Measurements from ENCODE around the gene MAN2B2. TPM values are rescaled to one million over a fixed set of nuclear protein-coding genes. Genes with fewer than 3 reads are reported as not detected.

Gene MAN2B2
- total RNA-seq, 1 donor from 2014 or later, result 19.0 TPM

GRCh38 chr4:6594826-6595355 is 19.9 kb downstream of the MAN2B2 start:
- no peak for DNase-seq (ENCODE audit: low spot score)

- no peak for DNase-seq (ENCODE audit: low spot score)
Measured at GRCh38 chr4:6595897-6596537, 21.0 kb downstream of the MAN2B2 start.

GRCh38 chr4:6596948-6597347 is 22.0 kb downstream of the MAN2B2 start:
- no peak for DNase-seq (ENCODE audit: low spot score)

GRCh38 chr4:6598127-6598526 is 23.1 kb downstream of the MAN2B2 start:
- DNase-seq (ENCODE audit: low spot score), result no peak

- no peak for DNase-seq (ENCODE audit: low spot score)
Measured at GRCh38 chr4:6598641-6599040, 23.7 kb downstream of the MAN2B2 start.

- DNase-seq (ENCODE audit: low spot score), result no peak
Measured at GRCh38 chr4:6601661-6602250, 26.8 kb downstream of the MAN2B2 start.

GRCh38 chr4:6602289-6602688 is 27.3 kb downstream of the MAN2B2 start:
- DNase-seq (ENCODE audit: low spot score), result no peak

- DNase-seq (ENCODE audit: low spot score), result no peak
Measured at GRCh38 chr4:6603128-6603527, 28.1 kb downstream of the MAN2B2 start.

GRCh38 chr4:6605114-6605513 is 30.1 kb downstream of the MAN2B2 start:
- no peak for DNase-seq (ENCODE audit: low spot score)

- no peak for DNase-seq (ENCODE audit: low spot score)
Measured at GRCh38 chr4:6605605-6606004, 30.6 kb downstream of the MAN2B2 start.

- DNase-seq (ENCODE audit: low spot score), result no peak
Measured at GRCh38 chr4:6606465-6607235, 31.7 kb downstream of the MAN2B2 start.

- no peak for DNase-seq (ENCODE audit: low spot score)
Measured at GRCh38 chr4:6607368-6608055, 32.5 kb downstream of the MAN2B2 start.

- DNase-seq (ENCODE audit: low spot score), result no peak
Measured at GRCh38 chr4:6608758-6609414, 33.9 kb downstream of the MAN2B2 start.

GRCh38 chr4:6609415-6610079 is 34.6 kb downstream of the MAN2B2 start:
- DNase-seq (ENCODE audit: low spot score), result no peak

- DNase-seq (ENCODE audit: low spot score), result no peak
Measured at GRCh38 chr4:6610856-6611430, 36.0 kb downstream of the MAN2B2 start.

- no peak for DNase-seq (ENCODE audit: low spot score)
Measured at GRCh38 chr4:6612961-6613675, 38.1 kb downstream of the MAN2B2 start.

- DNase-seq (ENCODE audit: low spot score), result no peak
Measured at GRCh38 chr4:6613676-6614651, 39.0 kb downstream of the MAN2B2 start.

- no peak for DNase-seq (ENCODE audit: low spot score)
Measured at GRCh38 chr4:6614701-6615230, 39.8 kb downstream of the MAN2B2 start.
